BE2C (cell line): ENCODE measurements around the gene UBALD2.

Experiments
- DNase-seq: peaks from one replicate; pipeline ENCODE4 v3.0.0-alpha.2; 2020
- H3K27me3 ChIP-seq: fragments of 250-450 bp; sonication (Bioruptor Pico); 2 replicates; pipeline ENCODE4 v1.5.1; 2020; ENCODE audit warnings: mild to moderate bottlenecking
- H3K36me3 ChIP-seq: fragments of 250-450 bp; sonication (Bioruptor Pico); 2 replicates; pipeline ENCODE4 v1.5.1; 2020; ENCODE audit warnings: mild to moderate bottlenecking
- H3K4me1 ChIP-seq: fragments of 250-450 bp; sonication (Bioruptor Pico); 2 replicates; pipeline ENCODE4 v1.5.1; 2020
- H3K4me3 ChIP-seq: 2 replicates; pipeline ENCODE4 v1.5.1; 2011; ENCODE audit warnings: low read depth, low read length
- H3K9me3 ChIP-seq: fragments of 250-450 bp; sonication (Bioruptor Pico); 2 replicates; pipeline ENCODE4 v1.5.1; 2020
- CTCF ChIP-seq: IDR thresholded peaks from 2 replicates; pipeline ENCODE4 v1.5.1; 2012; ENCODE audit warnings: mild to moderate bottlenecking, low read depth, low read length

The UBALD2 gene

GRCh38 chr17:76232342-76232741 lies 32.8 kb upstream of the UBALD2 start:
- Histone ChIP-seq H3K4me1 (no peaks in the 10 kb centered on the region), H3K27me3 (no peaks in the 10 kb centered on the region), H3K4me3 (no peak overlapping the region), H3K9me3 (no peaks in the 10 kb centered on the region), H3K36me3 (no peaks in the 10 kb centered on the region)
- no peak for DNase-seq
- no peak for TF ChIP-seq CTCF

- Histone ChIP-seq H3K4me3 (no peak overlapping the region), H3K36me3 (no peaks in the 10 kb centered on the region), H3K27me3 (peaks cover 2% of the 10 kb centered on the region; the same call in 1 of the 2 replicates), H3K9me3 (no peaks in the 10 kb centered on the region), H3K4me1 (no peaks in the 10 kb centered on the region)
- TF ChIP-seq CTCF = no peak
- DNase-seq = no peak
Observed at GRCh38 chr17:76233588-76234353, 31.4 kb upstream of the UBALD2 start.

- no peaks in the 10 kb centered on the region for H3K9me3 ChIP-seq
- H3K27me3 ChIP-seq = peaks cover 2% of the 10 kb centered on the region; the same call in 1 of the 2 replicates
- no peak overlapping the region for H3K4me3 ChIP-seq
- no peak for DNase-seq
- no peaks in the 10 kb centered on the region for H3K4me1 ChIP-seq
- no peak for TF ChIP-seq CTCF
- no peaks in the 10 kb centered on the region for H3K36me3 ChIP-seq
Observed at GRCh38 chr17:76234354-76234679, 30.8 kb upstream of the UBALD2 start.

- Histone ChIP-seq H3K36me3 (no peaks in the 10 kb centered on the region), H3K4me3 (no peak overlapping the region), H3K27me3 (peaks cover 12% of the 10 kb centered on the region), H3K4me1 (peaks cover 2% of the 10 kb centered on the region), H3K9me3 (peaks cover 2% of the 10 kb centered on the region; the same call in 1 of the 2 replicates)
- TF ChIP-seq CTCF = no peak
- no peak for DNase-seq
Observed at GRCh38 chr17:76235883-76236282, 29.3 kb upstream of the UBALD2 start.

- H3K27me3 ChIP-seq = peaks cover 19% of the 10 kb centered on the region
- H3K36me3 ChIP-seq = no peaks in the 10 kb centered on the region
- peaks cover 4% of the 10 kb centered on the region for H3K4me1 ChIP-seq
- no peak overlapping the region for H3K4me3 ChIP-seq
- DNase-seq = no peak
- H3K9me3 ChIP-seq = peaks cover 2% of the 10 kb centered on the region; the same call in 1 of the 2 replicates
- TF ChIP-seq CTCF = no peak
Observed at GRCh38 chr17:76236603-76237002, 28.5 kb upstream of the UBALD2 start.

- no peak for TF ChIP-seq CTCF
- H3K4me3 ChIP-seq = no peak overlapping the region
- peaks cover 27% of the 10 kb centered on the region for H3K27me3 ChIP-seq
- DNase-seq = no peak
- peaks cover 4% of the 10 kb centered on the region for H3K4me1 ChIP-seq
- no peaks in the 10 kb centered on the region for H3K36me3 ChIP-seq
- peaks cover 2% of the 10 kb centered on the region; the same call in 1 of the 2 replicates for H3K9me3 ChIP-seq
Observed at GRCh38 chr17:76237859-76238313, 27.3 kb upstream of the UBALD2 start.
